GM12874 (cell line): ENCODE data around the gene MRPS24.

ENCODE experiments used
- TF ChIP-seq, protein P1 (sequence below): IDR thresholded peaks from 2 replicates; pipeline ENCODE4 v1.5.1; 2011; ENCODE audit warnings: low read depth, mild to moderate bottlenecking, control low read depth, low read length, moderate library complexity; ENCODE audit not compliant: insufficient read depth

The MRPS24 gene

DNA sequence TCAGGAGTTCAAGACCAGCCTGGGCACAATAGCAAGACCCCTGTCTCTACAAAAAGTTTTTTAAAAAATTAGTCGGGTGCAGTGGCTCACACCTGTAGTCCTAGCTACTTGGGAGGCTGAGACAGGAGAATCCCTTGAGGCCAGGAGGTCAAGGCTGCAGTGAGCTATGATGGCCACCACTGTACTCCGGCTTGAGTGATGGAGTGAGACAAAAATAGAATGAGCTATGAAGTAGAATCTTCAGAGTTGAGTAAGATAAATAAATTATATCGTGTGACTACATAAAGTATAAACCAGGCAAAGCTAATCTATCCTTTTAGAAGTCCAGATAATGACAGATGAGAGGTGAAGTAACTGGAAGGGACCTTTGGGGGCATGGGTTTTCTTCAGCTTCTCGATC is 15.3 kb upstream of the MRPS24 start:
- TF ChIP-seq, protein P1, sequence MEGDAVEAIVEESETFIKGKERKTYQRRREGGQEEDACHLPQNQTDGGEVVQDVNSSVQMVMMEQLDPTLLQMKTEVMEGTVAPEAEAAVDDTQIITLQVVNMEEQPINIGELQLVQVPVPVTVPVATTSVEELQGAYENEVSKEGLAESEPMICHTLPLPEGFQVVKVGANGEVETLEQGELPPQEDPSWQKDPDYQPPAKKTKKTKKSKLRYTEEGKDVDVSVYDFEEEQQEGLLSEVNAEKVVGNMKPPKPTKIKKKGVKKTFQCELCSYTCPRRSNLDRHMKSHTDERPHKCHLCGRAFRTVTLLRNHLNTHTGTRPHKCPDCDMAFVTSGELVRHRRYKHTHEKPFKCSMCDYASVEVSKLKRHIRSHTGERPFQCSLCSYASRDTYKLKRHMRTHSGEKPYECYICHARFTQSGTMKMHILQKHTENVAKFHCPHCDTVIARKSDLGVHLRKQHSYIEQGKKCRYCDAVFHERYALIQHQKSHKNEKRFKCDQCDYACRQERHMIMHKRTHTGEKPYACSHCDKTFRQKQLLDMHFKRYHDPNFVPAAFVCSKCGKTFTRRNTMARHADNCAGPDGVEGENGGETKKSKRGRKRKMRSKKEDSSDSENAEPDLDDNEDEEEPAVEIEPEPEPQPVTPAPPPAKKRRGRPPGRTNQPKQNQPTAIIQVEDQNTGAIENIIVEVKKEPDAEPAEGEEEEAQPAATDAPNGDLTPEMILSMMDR, result no peak

DNA sequence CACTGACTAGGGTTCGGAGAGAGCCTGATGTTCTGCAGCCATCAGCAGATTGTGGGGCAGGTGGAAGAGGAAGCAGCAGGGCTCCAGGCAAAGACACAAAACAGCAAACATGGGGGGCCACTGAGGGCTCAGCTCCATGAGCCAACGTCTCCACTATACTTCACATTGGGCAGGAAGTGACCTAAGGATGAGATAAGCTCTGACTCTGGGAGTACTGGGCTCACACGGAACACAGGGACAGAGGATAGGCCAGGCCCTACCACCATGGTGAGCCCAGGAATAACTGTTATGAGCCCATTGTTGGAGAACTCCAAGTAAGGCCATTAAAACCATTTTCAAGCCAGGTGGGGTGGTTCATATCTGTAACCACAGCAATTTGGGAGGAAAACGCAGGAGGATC is 14.9 kb upstream of the MRPS24 start:
- TF ChIP-seq, protein P1, result no peak

GRCh38 chr7:43880596-43880995 is 11.3 kb upstream of the MRPS24 start:
- TF ChIP-seq, protein P1, result no peak

DNA sequence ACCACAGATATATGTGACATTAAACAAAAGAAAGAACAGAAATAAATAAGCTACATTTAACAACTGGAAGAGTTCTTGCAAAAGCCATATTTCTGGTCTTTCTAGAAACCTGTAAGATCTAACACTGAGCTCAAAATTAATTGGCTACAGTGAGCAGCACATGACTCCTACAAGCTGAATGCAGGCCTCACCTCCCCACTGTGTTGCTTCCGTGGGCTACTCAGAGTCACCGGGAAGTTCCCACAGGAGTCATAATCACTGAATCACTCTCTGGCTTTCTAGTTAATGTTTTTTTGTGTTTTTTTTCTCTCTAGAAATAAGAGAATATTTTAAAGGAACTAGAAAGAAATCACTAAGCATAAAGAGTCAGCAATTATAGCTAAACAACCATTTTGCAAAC is 10.2 kb upstream of the MRPS24 start:
- TF ChIP-seq, protein P1, result no peak

DNA sequence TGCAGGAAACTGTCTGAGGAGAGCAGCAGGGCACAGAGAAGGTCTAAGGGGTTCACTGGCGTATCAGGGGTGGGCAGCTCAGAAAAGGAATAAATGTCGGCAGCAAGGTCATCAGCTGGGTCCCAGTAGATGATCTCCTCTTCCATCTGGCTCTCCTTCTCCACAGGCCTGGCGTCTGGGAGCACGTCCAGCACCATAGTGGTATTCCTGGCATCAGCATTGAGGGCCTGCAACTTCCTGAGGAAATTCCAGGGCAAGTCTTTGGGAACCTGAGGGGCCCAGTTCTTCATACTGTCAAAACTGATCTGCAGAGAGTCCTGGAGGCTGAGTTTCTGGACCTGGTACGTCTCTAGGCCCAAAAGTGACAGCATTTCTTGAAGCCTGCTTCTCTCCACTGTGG is 9.6 kb upstream of the MRPS24 start:
- TF ChIP-seq, protein P1, result no peak

GRCh38 chr7:43877968-43878864 is 8.9 kb upstream of the MRPS24 start:
- TF ChIP-seq, protein P1, result no peak

- TF ChIP-seq, protein P1, result no peak
These were observed 7.8 kb upstream of the MRPS24 start for GRCh38 chr7:43876976-43877745.
